KMS-11 (cell line): ENCODE data around the gene CLEC3A.
A peak's percentile ranks its signal among the peaks of the same experiment; 100 is the strongest.

Experiments
- H2AFZ ChIP-seq: fragments of 200-600 bp; sonication (generic); 2 replicates; pipeline ENCODE4 v1.6.1; 2016; ENCODE audit warnings: antibody characterized with exemption, mixed run types, low read depth
- H3K27ac ChIP-seq: fragments of 200-600 bp; sonication (generic); 2 replicates; pipeline ENCODE4 v1.6.1; 2016; ENCODE audit warnings: mild to moderate bottlenecking, mixed run types
- H3K27me3 ChIP-seq: fragments of 200-600 bp; sonication (generic); 2 replicates; pipeline ENCODE4 v1.6.1; 2017; ENCODE audit warnings: mild to moderate bottlenecking, low read depth, mixed run types, moderate library complexity; ENCODE audit not compliant: insufficient read depth
- H3K36me3 ChIP-seq: fragments of 200-600 bp; sonication (generic); 2 replicates; pipeline ENCODE4 v1.6.1; 2017; ENCODE audit warnings: mild to moderate bottlenecking, mixed run types; ENCODE audit not compliant: insufficient read depth
- H3K4me1 ChIP-seq: fragments of 200-600 bp; sonication (generic); 2 replicates; pipeline ENCODE4 v1.6.1; 2016; ENCODE audit warnings: mild to moderate bottlenecking, low read depth, mixed run types; ENCODE audit not compliant: poor library complexity, severe bottlenecking
- H3K4me2 ChIP-seq: fragments of 200-600 bp; sonication (generic); 2 replicates; pipeline ENCODE4 v1.7.0; 2016; ENCODE audit warnings: mild to moderate bottlenecking, mixed run types
- H3K4me3 ChIP-seq: fragments of 200-600 bp; sonication (generic); IDR thresholded peaks from 2 replicates; pipeline ENCODE4 v1.6.1; 2017; ENCODE audit warnings: low read depth, low read length, mixed read lengths; ENCODE audit not compliant: insufficient read depth
- H3K79me2 ChIP-seq: fragments of 200-600 bp; sonication (generic); 2 replicates; pipeline ENCODE4 v1.6.1; 2016; ENCODE audit warnings: low read depth, mixed run types; ENCODE audit not compliant: insufficient read depth
- H3K9ac ChIP-seq: fragments of 200-600 bp; sonication (generic); 2 replicates; pipeline ENCODE4 v1.6.1; 2016; ENCODE audit warnings: mild to moderate bottlenecking, mixed run types
- H4K20me1 ChIP-seq: fragments of 200-600 bp; sonication (generic); 2 replicates; pipeline ENCODE4 v1.6.1; 2016; ENCODE audit warnings: mild to moderate bottlenecking, mixed run types; ENCODE audit not compliant: insufficient read depth
- CTCF ChIP-seq: fragments of 200-600 bp; sonication (generic); conservative IDR thresholded peaks from 2 replicates; pipeline ENCODE4 v1.6.1; 2017; ENCODE audit warnings: low read depth, mild to moderate bottlenecking, antibody characterized with exemption, low read length, moderate library complexity, mixed read lengths

The CLEC3A gene

DNA sequence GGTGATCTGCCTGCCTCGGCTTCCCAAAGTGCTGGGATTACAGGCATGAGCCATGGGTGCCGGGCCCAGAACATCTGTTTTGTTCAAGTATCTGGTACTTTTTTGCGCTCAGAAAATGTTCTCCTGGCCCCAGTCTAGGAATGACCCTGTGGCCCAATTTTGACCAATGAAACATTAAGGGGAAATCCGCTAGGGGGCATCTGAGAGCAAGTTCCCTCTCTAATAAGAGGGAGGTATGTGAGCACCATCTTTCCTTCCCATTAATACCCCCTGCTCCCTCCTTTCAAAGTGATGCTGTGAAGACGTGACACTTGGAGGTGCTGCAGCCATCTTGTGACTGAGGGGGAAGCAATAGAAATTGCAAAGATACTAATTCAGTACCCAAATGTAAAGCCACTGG, 16.5 kb upstream of the CLEC3A start:
- H3K36me3 ChIP-seq = no peaks in the 10 kb centered on the region
- TF ChIP-seq CTCF = peak; percentile 34
- no peaks in the 10 kb centered on the region for H4K20me1 ChIP-seq
- no peak overlapping the region for H3K4me3 ChIP-seq
- no peak overlapping the region for H2AFZ ChIP-seq
- H3K9ac ChIP-seq = no peak overlapping the region
- no peak overlapping the region for H3K27ac ChIP-seq
- no peak overlapping the region for H3K4me2 ChIP-seq
- H3K27me3 ChIP-seq = no peaks in the 10 kb centered on the region
- H3K79me2 ChIP-seq = no peaks in the 10 kb centered on the region
- no peaks in the 10 kb centered on the region for H3K4me1 ChIP-seq

GRCh38 chr16:78007121-78007520, 15.2 kb upstream of the CLEC3A start:
- Histone ChIP-seq H3K27me3 (no peaks in the 10 kb centered on the region), H3K79me2 (no peaks in the 10 kb centered on the region), H4K20me1 (no peaks in the 10 kb centered on the region), H3K9ac (no peak overlapping the region), H3K4me3 (no peak overlapping the region), H3K36me3 (no peaks in the 10 kb centered on the region), H3K4me1 (no peaks in the 10 kb centered on the region), H3K4me2 (no peak overlapping the region), H3K27ac (no peak overlapping the region), H2AFZ (no peak overlapping the region)
- TF ChIP-seq CTCF = no peak

- no peaks in the 10 kb centered on the region for H4K20me1 ChIP-seq
- no peaks in the 10 kb centered on the region for H3K36me3 ChIP-seq
- no peak for TF ChIP-seq CTCF
- H3K4me2 ChIP-seq = no peak overlapping the region
- no peaks in the 10 kb centered on the region for H3K27me3 ChIP-seq
- no peak overlapping the region for H3K27ac ChIP-seq
- H3K4me3 ChIP-seq = no peak overlapping the region
- H3K9ac ChIP-seq = no peak overlapping the region
- no peaks in the 10 kb centered on the region for H3K79me2 ChIP-seq
- no peak overlapping the region for H2AFZ ChIP-seq
- H3K4me1 ChIP-seq = no peaks in the 10 kb centered on the region
These were observed 1.8 kb downstream of the CLEC3A start for GRCh38 chr16:78024159-78024558.

- Histone ChIP-seq H3K9ac (no peak overlapping the region), H3K4me1 (no peaks in the 10 kb centered on the region), H3K79me2 (no peaks in the 10 kb centered on the region), H3K4me3 (no peak overlapping the region), H3K4me2 (no peak overlapping the region), H3K27ac (no peak overlapping the region), H4K20me1 (no peaks in the 10 kb centered on the region), H3K27me3 (no peaks in the 10 kb centered on the region), H3K36me3 (no peaks in the 10 kb centered on the region), H2AFZ (no peak overlapping the region)
- no peak for TF ChIP-seq CTCF
These were observed 3.3 kb downstream of the CLEC3A start for GRCh38 chr16:78025631-78026030.

DNA sequence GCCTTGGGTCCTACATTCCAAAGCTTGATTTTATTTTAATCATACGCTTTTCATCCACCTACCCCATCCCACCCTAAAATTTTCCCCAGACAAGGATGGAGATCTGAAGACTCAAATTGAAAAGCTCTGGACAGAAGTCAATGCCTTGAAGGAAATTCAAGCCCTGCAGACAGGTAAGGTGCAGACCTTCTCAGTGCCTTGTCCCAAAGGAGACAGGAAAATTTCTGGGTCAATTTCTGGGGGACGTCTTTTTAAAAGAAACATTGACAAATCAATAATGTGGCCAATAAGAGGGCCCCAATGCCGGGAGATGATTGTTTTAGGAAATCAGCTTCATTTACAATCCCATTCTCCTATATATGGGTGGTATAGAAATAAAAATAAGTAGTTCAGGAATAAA, 5.7 kb downstream of the CLEC3A start:
- Histone ChIP-seq H3K4me2 (no peak overlapping the region), H4K20me1 (no peaks in the 10 kb centered on the region), H2AFZ (no peak overlapping the region), H3K9ac (no peak overlapping the region), H3K4me3 (no peak overlapping the region), H3K27me3 (no peaks in the 10 kb centered on the region), H3K27ac (no peak overlapping the region), H3K79me2 (no peaks in the 10 kb centered on the region), H3K36me3 (no peaks in the 10 kb centered on the region), H3K4me1 (no peaks in the 10 kb centered on the region)
- TF ChIP-seq CTCF = no peak
